SK-N-SH (cell line): ENCODE data around the gene FAM149B1. TPM values are rescaled to one million over a fixed set of nuclear protein-coding genes. Genes with fewer than 3 reads are reported as not detected.
A peak's percentile ranks its signal among the peaks of the same experiment; 100 is the strongest.

Experiments
- CTCF ChIA-PET: fragments of 300-600, 350-600 bp; formaldehyde crosslinking; extraction: SDS; loops from one replicate; lab custom pipeline; 2021; lab: Yijun Ruan, JAX
- POLR2A ChIA-PET: fragments of 350-600 bp; sonication (Branson Sonifier 250); formaldehyde crosslinking; extraction: SDS; loops from one replicate; lab custom pipeline; 2020; ENCODE audit warnings: antibody characterized with exemption, inconsistent platforms; lab: Yijun Ruan, JAX
- DNase-seq: peaks from one replicate; pipeline ENCODE4 v3.0.0; 2012
- H2AFZ ChIP-seq: fragments of 200-600 bp; sonication (generic); 2 replicates; pipeline ENCODE4 v1.8.1; 2016; ENCODE audit warnings: antibody characterized with exemption, mild to moderate bottlenecking, low read depth
- H3F3A ChIP-seq: fragments of 200-600 bp; sonication (generic); replicated peaks from 2 replicates; pipeline ENCODE3; 2016; ENCODE audit warnings: antibody characterized with exemption, mild to moderate bottlenecking; ENCODE audit not compliant: insufficient read depth
- H3K27ac ChIP-seq, 2 experiments: fragments of 200-500 bp in 1 of 2; fragments of 200-600 bp in 1 of 2; sonication (Bioruptor generic) in 1 of 2; sonication (generic), shearing (Covaris generic) in 1 of 2; 2 replicates each; pipeline versions ENCODE4 v1.5.1 to v1.6.1; 2014 to 2016; ENCODE audit warnings: low read depth in 2 of 2, inconsistent platforms in 1 of 2, low read length in 1 of 2, mild to moderate bottlenecking in 1 of 2, mixed read lengths in 1 of 2
- H3K27me3 ChIP-seq: fragments of 200-600 bp; sonication (generic), shearing (Covaris generic); 2 replicates; pipeline ENCODE4 v1.6.1; 2016; ENCODE audit warnings: mixed run types; ENCODE audit not compliant: insufficient read depth
- H3K36me3 ChIP-seq, 2 experiments: fragments of 200-500 bp in 1 of 2; fragments of 200-600 bp in 1 of 2; sonication (Bioruptor generic) in 1 of 2; sonication (generic) in 1 of 2; replicated peaks in 1 of 2; 2 replicates each; pipeline versions ENCODE3 to v1.5.1; 2014 to 2016; ENCODE audit warnings: low read length in 1 of 2, mild to moderate bottlenecking in 1 of 2; ENCODE audit not compliant: insufficient read depth in 2 of 2, control insufficient read depth in 1 of 2
- H3K4me1 ChIP-seq, 2 experiments: fragments of 200-500 bp in 1 of 2; fragments of 200-600 bp in 1 of 2; sonication (Bioruptor generic) in 1 of 2; sonication (generic), shearing (Covaris generic) in 1 of 2; 2 replicates each; pipeline versions ENCODE4 v1.5.1 to v1.6.1; 2014 to 2016; ENCODE audit warnings: low read depth in 1 of 2, low read length in 1 of 2, mixed run types in 1 of 2; ENCODE audit not compliant: insufficient read depth in 2 of 2, control insufficient read depth in 1 of 2
- H3K4me2 ChIP-seq: fragments of 200-600 bp; sonication (generic), shearing (Covaris generic); 2 replicates; pipeline ENCODE4 v1.6.1; 2017; ENCODE audit warnings: mixed run types
- H3K4me3 ChIP-seq, 2 experiments: fragments of 200-500 bp in 1 of 2; fragments of 200-600 bp in 1 of 2; sonication (Bioruptor generic) in 1 of 2; sonication (generic), shearing (Covaris generic) in 1 of 2; 2 replicates each; pipeline versions ENCODE4 v1.5.1 to v1.8.1; 2014 to 2016; ENCODE audit warnings: low read depth in 2 of 2, inconsistent platforms in 1 of 2, low read length in 1 of 2, mild to moderate bottlenecking in 1 of 2, mixed read lengths in 1 of 2, moderate library complexity in 1 of 2
- H3K79me2 ChIP-seq: fragments of 200-600 bp; sonication (generic); 2 replicates; pipeline ENCODE4 v1.8.1; 2017; ENCODE audit warnings: mild to moderate bottlenecking; ENCODE audit not compliant: insufficient read depth
- H3K9ac ChIP-seq: fragments of 200-600 bp; sonication (generic); 2 replicates; pipeline ENCODE4 v1.6.1; 2017; ENCODE audit warnings: mixed run types
- H3K9me2 ChIP-seq: fragments of 200-600 bp; sonication (generic); 2 replicates; pipeline ENCODE4 v1.6.1; 2017; ENCODE audit warnings: mixed run types
- H3K9me3 ChIP-seq: fragments of 200-600 bp; sonication (generic); 2 replicates; pipeline ENCODE4 v1.6.1; 2017; ENCODE audit warnings: mixed run types, mild to moderate bottlenecking, moderate library complexity
- H4K20me1 ChIP-seq: fragments of 200-600 bp; sonication (generic); 2 replicates; pipeline ENCODE4 v1.6.1; 2017; ENCODE audit warnings: mild to moderate bottlenecking, mixed run types; ENCODE audit not compliant: insufficient read depth
- CHD2 ChIP-seq: fragments of 150-350 bp; IDR thresholded peaks from 2 replicates; pipeline ENCODE4 v1.6.1; 2018; ENCODE audit warnings: low read length; ENCODE audit not compliant: partially characterized antibody
- ELF1 ChIP-seq: IDR thresholded peaks from 2 replicates; pipeline ENCODE4 v1.4.0; 2012
- FOSL2 ChIP-seq: IDR thresholded peaks from 2 replicates; pipeline ENCODE4 v1.4.0; 2012; ENCODE audit warnings: low read depth, mild to moderate bottlenecking, moderate library complexity, borderline replicate concordance
- FOXJ3 ChIP-seq: sonication (generic); formaldehyde crosslinking; IDR thresholded peaks from 2 replicates; pipeline ENCODE4 v1.5.1; 2020; ENCODE audit warnings: mild to moderate bottlenecking, missing genetic modification reagents
- GABPA ChIP-seq: IDR thresholded peaks from 2 replicates; pipeline ENCODE4 v1.4.0; 2012; ENCODE audit warnings: low read depth, mild to moderate bottlenecking
- GATA2 ChIP-seq: sonication (generic); formaldehyde crosslinking; IDR thresholded peaks from 2 replicates; pipeline ENCODE4 v1.5.0; 2020; ENCODE audit warnings: mild to moderate bottlenecking, missing genetic modification reagents
- JUND ChIP-seq: IDR thresholded peaks from 2 replicates; pipeline ENCODE4 v1.4.0; 2012
- MXI1 ChIP-seq: IDR thresholded peaks from 2 replicates; pipeline ENCODE4 v1.6.1; 2012; ENCODE audit warnings: mild to moderate bottlenecking, low read depth, low read length, improper control_type of control experiment
- NFIC ChIP-seq: IDR thresholded peaks from 2 replicates; pipeline ENCODE4 v1.4.0; 2012; ENCODE audit warnings: borderline replicate concordance
- NRF1 ChIP-seq: IDR thresholded peaks from 2 replicates; pipeline ENCODE4 v1.6.1; 2012; ENCODE audit warnings: low read depth, mild to moderate bottlenecking, low read length
- PBX3 ChIP-seq: IDR thresholded peaks from 2 replicates; pipeline ENCODE4; 2012
- POLR2AphosphoS5 ChIP-seq: IDR thresholded peaks from 2 replicates; pipeline ENCODE4 v1.6.1; 2012; ENCODE audit warnings: low read depth, low read length
- RCOR1 ChIP-seq: fragments of 150-350 bp; IDR thresholded peaks from 2 replicates; pipeline ENCODE4 v1.6.1; 2017; ENCODE audit warnings: antibody characterized with exemption, low read length
- REST ChIP-seq: IDR thresholded peaks from 2 replicates; pipeline ENCODE4 v1.6.1; 2012; ENCODE audit warnings: mild to moderate bottlenecking, low read depth, low read length, moderate library complexity
- RFX5 ChIP-seq: IDR thresholded peaks from 2 replicates; pipeline ENCODE4 v1.6.1; 2012; ENCODE audit warnings: mild to moderate bottlenecking, improper control_type of control experiment, low read length
- RXRA ChIP-seq: IDR thresholded peaks from 2 replicates; pipeline ENCODE4 v1.4.0; 2012; ENCODE audit warnings: low read depth, mild to moderate bottlenecking, borderline replicate concordance
- SIN3A ChIP-seq: IDR thresholded peaks from 2 replicates; pipeline ENCODE4 v1.6.1; 2012; ENCODE audit warnings: low read depth, mild to moderate bottlenecking, low read length, moderate library complexity, borderline replicate concordance
- SMC3 ChIP-seq: IDR thresholded peaks from 2 replicates; pipeline ENCODE4 v1.6.1; 2012; ENCODE audit warnings: low read depth, low read length, improper control_type of control experiment
- TAF1 ChIP-seq: IDR thresholded peaks from 2 replicates; pipeline ENCODE4 v1.6.1; 2012; ENCODE audit warnings: low read depth, mild to moderate bottlenecking, low read length, moderate library complexity, borderline replicate concordance
- TCF12 ChIP-seq: IDR thresholded peaks from 2 replicates; pipeline ENCODE4 v1.4.0; 2012
- TEAD4 ChIP-seq: IDR thresholded peaks from 2 replicates; pipeline ENCODE4 v1.4.0; 2012; ENCODE audit warnings: mild to moderate bottlenecking, borderline replicate concordance; ENCODE audit not compliant: insufficient read depth
- USF1 ChIP-seq: IDR thresholded peaks from 2 replicates; pipeline ENCODE4 v1.4.0; 2012; ENCODE audit warnings: low read depth, borderline replicate concordance
- USF2 ChIP-seq: fragments of 150-350 bp; IDR thresholded peaks from 2 replicates; pipeline ENCODE4 v1.6.1; 2017; ENCODE audit warnings: antibody characterized with exemption, low read length, low read depth, borderline replicate concordance
- YY1 ChIP-seq: IDR thresholded peaks from 2 replicates; pipeline ENCODE4 v1.4.0; 2012; ENCODE audit warnings: low read depth, mild to moderate bottlenecking
- ZBTB33 ChIP-seq: IDR thresholded peaks from 2 replicates; pipeline ENCODE4 v1.4.0; 2012; ENCODE audit warnings: low read depth, borderline replicate concordance
- whole genome bisulfite sequencing: methylation state at CpG from one replicate; pipeline ENCODE4 v1.1.6; 2017; ENCODE audit warnings: low lambda C conversion rate; 5-methylcytosine and 5-hydroxymethylcytosine counted together
- polyA plus RNA-seq, 3 experiments: library from polyadenylated mRNA; depleted of rRNA; stranded (reverse); fragments of >200 nt; gene quantifications; 2 replicates each; pipeline ENCODE4 v1.2.3, GENCODE V29; 2012

The FAM149B1 gene
- polyA plus RNA-seq, 1 of the 3 experiments (the other 2 are of a cell fraction), result 28.2 TPM

- peak within 1 kb of the TSS; percentile 91 for H2AFZ ChIP-seq
- H3K9me2 ChIP-seq, result no peaks in the 10 kb centered on the region
- H3K79me2 ChIP-seq, result peaks cover 70% of the 10 kb centered on the region
- WGBS, result under 1% methylated on average over 39 of the region's 51 CpGs
- no peaks in the 10 kb centered on the region for H4K20me1 ChIP-seq
- peaks cover 14 to 21% of the 10 kb centered on the region in 2 experiments; a peak in 3 of 4 replicates for H3K4me1 ChIP-seq
- CTCF ChIA-PET, result interaction anchor here (0.9 to 2.8 kb wide), 4 partner anchors 12 to 383 kb away, joined by 3 to 17 read pairs (median 4); partner anchors contain the start of gene ANXA7
- DNase-seq, result peak; percentile 92
- H3K9me3 ChIP-seq, result no peaks in the 10 kb centered on the region
- peaks cover 20 to 23% of the 10 kb centered on the region in 2 experiments for H3K36me3 ChIP-seq
- peaks cover 19% of the 10 kb centered on the region for H3F3A ChIP-seq
- peak within 1 kb of the TSS; percentile 99 for H3K4me2 ChIP-seq
- POLR2A ChIA-PET, result interaction anchor here (1.2 to 1.7 kb wide), 3 partner anchors 9 to 395 kb away, joined by 3 to 5 read pairs (median 4); partner anchors contain the start of gene ANXA7
- H3K27ac ChIP-seq, result peak within 1 kb of the TSS; percentile 90 to 93
- no peaks in the 10 kb centered on the region for H3K27me3 ChIP-seq
- peak within 1 kb of the TSS; percentile 87 to 94 for H3K4me3 ChIP-seq
- peak within 1 kb of the TSS; percentile 99 for H3K9ac ChIP-seq
- TF ChIP-seq TCF12, result peak; percentile 27; the same call in 1 of the 2 replicates
- peak; percentile 88 for TF ChIP-seq ZBTB33
- no peak for TF ChIP-seq SMC3
- TF ChIP-seq TAF1, result peak; percentile 87
- TF ChIP-seq PBX3, result 0 out of 2 replicates have a peak, but pooled peaks have one; percentile 11
- TF ChIP-seq USF1, result peak; percentile 28; the same call in 1 of the 2 replicates
- TF ChIP-seq RXRA, result no peak
- TF ChIP-seq NRF1, result no peak
- peak; percentile 91 for TF ChIP-seq GABPA
- no peak for TF ChIP-seq GATA2 (CRISPR knock-in tag)
- TF ChIP-seq RCOR1, result peak; percentile 46; the same call in 1 of the 2 replicates
- peak; percentile 94; the same call in 1 of the 2 replicates for TF ChIP-seq MXI1
- TF ChIP-seq SIN3A, result peak; percentile 69; the same call in 1 of the 2 replicates
- peak; percentile 62; the same call in 1 of the 2 replicates for TF ChIP-seq FOSL2
- no peak for TF ChIP-seq RFX5
- TF ChIP-seq JUND, result peak; percentile 40
- TF ChIP-seq TEAD4, result 0 out of 2 replicates have a peak, but pooled peaks have one; percentile 15
- TF ChIP-seq FOXJ3, result no peak
- TF ChIP-seq YY1, result peak; percentile 64
- 0 out of 2 replicates have a peak, but pooled peaks have one; percentile 33 for TF ChIP-seq REST
- TF ChIP-seq ELF1, result peak; percentile 86
- TF ChIP-seq CHD2, result peak; percentile 95
- no peak for TF ChIP-seq USF2
- no peak for TF ChIP-seq NFIC
- TF ChIP-seq POLR2AphosphoS5, result peak; percentile 97
These were observed 84.7 kb downstream of the FAM149B1 start, which contains the start of gene MRPS16 for GRCh38 chr10:73252445-73253224. MRPS16 (minus strand) TSS chr10:73252644; CDS start chr10:73252482, 162 bp downstream.
